ENCODE data around the gene IL36B.

Gene IL36B

DNA sequence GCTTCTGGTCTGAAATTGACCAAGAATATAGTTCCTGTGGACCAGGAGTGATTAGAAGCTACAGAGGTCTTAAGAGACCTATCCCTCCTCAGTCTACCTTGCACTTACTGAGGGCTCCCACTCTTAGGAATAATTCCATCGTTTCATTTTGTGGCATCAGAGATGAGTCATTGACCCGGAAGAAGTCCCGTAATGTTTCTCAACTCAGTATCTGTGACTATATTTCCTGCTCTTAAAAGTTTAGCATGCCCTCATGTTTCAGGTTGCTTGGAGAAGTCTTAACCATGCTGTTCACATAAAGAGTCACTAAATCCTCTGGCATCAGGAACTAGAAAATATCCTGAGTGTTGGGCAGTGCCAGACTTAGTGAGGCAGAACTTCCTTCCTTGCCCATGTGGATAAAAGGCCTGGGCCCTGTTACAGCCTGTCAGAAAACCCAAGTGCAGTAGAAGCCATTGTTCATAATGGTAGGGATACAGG, 47.6 kb downstream of the IL36B start, which contains the start of gene IL36A:
Gene IL36A, plus strand, starts transcription at position 430 of the 480 bp plus-strand sequence. CDS start 413 bp downstream, outside the sequence.
- no peak for DNase-seq

DNA sequence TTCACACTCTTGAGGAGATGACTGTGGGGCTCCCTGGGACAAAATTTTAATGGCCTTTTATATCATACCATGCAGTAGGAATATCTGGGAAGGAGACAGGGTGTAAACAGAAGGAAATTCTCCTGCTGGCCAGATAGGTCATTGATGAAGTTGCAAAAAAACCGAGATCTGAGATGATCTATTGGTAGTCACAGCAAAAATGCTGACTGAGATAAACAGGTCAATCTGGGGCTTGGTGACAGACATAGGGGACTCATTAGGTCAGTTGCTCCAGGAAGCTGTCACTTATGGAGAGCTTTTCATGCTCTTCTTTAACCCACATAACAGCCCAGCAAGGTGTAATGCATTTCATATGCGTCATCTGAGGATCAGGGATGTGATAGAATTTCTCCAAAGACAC, 50.0 kb downstream of the IL36B start:
- no peak for DNase-seq

DNA sequence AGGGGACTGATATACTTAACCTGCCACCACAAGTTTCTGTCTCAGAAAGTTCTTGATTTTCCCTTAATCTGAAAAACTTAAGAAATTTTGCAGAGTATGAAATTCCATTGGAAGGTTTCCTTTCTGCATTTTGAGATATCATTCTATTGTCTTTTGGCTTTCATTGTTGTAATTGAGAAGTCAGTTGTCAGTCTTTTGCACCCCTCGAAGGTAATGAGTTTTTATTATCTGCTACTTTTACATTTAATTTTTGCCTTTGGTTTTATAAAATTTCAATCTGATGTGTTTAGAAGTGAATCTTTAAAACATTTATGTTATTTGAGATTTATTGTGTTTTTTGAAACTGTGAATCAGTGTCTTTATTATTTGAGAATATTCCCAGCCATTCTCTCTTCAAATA, 52.2 kb downstream of the IL36B start:
- DNase-seq, result no peak

DNA sequence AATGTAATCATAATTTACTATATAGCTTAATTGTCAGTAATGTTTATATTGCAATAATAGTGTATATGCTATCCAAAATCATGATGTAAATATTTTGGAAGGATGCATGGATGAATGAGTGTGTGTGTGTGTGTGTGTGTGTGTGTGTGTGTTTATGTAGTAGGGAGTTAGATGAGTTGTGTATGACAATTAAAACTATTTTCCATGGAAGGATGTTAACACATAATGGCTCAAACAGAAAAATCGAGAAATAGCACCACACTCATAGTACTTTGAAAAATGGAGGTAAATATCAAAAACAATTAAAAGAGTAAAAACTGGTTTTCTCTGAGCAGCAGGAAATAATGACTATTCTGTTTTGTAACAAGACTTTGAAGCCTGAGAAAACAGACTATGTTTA, 55.5 kb downstream of the IL36B start:
- DNase-seq, result no peak

DNA sequence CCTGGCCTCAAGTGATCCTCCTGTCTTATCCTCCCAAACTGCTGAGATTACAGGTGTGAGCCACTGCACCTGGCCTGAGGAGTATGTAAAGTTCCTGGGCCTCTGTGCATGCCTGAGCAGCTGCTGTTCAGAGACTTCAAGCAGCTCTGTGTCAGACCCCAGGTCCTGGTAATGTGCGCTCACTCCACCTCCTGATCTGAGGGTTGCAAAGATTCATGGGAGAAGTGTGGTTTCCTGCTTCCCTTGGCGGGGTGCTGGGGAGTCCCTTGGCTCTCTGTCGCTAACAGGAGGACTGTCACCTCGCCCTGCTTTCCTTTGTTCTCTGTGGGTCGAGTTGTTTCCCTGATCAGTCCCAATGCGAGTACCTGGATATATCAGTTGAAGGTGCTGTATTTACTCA, 56.0 kb downstream of the IL36B start:
- no peak for DNase-seq

DNA sequence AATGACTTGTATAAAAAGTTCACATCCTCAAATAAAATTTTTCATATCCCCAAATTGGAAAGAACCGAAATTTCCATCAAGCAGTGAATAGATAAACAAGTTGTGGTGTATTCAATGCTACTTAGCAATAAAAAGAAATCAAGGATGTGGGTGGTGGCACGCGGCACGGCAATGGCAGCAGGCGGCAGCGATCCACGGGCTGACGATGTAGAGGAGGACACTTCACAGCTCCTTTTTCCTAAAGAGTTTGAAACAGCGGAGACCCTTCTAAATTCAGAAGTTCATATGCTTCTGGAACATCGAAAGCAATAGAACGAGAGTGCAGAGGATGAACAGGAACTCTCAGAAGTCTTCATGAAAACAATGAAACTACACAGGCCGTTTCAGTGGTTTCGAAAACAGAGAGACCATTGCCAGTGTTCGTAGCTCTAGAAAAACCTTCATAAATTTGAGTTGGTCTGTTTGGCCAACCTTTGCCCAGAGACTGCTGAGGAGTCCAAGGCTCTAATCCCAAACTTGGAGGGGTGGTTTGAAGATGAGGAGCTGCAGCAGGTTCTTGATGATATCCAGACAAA, 57.2 kb downstream of the IL36B start:
- no peak for DNase-seq

DNA sequence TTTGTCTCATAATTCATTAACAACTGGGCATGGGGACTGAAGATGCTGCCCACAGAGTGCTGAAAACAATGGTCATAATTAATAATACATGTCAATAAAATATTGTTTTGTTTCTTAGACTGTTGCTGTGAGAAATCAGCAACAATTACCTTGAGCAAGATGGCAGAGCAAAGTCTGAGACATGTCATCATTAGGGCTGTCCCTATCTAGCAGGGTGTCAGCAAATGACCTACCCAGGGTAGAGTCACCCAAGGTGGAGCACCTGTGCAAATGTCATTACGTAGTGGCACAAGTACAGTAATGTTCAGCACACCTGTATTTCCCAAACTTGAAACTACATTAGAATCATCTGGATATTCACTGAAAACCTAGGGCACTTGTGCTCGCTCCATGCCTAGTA, 58.0 kb downstream of the IL36B start:
- DNase-seq, result no peak

DNA sequence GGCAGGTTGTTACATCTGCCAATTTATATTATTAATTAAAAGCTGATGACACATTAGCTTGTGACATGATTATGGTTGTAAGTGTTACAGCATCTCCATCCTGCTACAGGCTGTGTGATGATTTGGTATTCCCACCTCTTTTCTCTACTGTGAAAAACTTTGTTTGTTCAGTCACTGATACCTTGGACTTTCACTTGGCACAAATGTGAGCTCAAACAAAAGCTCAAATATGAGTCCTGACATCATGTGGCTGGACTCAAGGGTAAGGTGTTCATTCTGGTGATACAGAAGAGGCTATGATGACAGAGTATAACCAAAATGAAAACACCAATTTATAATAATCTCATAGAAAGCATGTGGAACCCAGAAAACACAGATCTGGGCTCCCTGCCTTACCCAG, 58.8 kb downstream of the IL36B start:
- DNase-seq, result no peak

DNA sequence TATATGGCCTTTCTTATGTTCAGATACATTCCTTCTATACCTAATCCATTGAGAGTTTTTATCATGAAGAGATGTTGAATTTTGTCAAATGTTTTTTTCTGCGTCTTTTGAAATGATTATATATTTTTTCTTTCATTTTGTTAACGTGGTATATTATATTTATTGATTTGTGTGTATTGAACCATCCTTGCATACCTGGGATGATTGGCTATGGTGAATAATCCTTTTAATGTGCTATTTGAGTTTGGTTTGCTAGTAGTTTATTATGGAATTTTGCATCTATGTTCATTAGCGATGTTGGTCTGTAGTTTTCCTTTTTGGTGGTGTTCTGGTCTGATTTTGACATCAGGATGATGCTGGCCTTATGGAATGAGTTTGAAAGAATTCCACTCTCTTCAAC, 63.1 kb downstream of the IL36B start:
- DNase-seq, result no peak

DNA sequence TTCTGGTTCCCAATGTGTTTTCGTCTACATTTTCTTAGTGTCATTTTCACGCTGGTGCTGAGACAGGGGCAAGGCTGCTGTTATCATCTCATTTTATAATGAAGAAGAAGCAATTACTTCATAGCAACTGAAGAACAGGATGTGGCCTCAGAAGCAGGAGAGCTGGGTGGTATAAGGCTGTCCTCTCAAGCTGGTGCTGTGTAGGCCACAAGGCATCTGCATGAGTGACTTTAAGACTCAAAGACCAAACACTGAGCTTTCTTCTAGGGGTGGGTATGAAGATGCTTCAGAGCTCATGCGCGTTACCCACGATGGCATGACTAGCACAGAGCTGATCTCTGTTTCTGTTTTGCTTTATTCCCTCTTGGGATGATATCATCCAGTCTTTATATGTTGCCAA, 67.6 kb downstream of the IL36B start:
- DNase-seq, result no peak

DNA sequence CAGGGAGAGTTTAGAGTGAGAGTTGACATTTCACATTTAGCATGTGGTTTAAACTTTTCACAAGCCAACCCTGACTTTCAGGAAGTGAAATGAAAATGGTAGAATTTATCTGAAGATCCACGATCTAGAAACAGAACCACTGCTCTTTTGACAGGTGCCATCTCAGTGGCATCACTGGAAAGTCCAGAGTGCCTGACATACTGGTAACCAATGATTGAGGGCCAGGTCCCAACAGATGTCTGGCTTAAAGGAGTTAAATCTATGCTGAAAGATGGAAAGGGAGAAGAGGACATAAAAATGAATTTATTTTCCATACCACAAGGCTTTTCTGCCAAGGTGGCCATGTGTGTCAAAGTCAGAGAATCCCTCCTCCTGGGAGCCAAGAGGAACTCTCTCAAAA, 72.1 kb downstream of the IL36B start:
- DNase-seq, result no peak

DNA sequence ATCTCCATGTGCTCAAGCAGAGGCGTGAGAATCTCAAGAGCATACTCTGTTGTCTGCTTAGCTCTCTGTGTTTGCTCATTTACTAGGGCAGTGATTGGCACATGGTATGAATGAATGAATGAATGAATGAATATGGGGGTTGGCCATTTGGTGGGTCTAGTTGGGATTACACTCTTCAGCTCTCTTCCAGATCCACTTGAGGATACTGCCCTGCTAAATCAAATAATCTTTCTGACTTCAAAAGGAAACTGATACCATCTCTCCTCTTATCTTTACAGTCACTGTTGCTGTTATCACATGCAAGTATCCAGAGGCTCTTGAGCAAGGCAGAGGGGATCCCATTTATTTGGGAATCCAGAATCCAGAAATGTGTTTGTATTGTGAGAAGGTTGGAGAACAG, 72.9 kb downstream of the IL36B start:
- no peak for DNase-seq

DNA sequence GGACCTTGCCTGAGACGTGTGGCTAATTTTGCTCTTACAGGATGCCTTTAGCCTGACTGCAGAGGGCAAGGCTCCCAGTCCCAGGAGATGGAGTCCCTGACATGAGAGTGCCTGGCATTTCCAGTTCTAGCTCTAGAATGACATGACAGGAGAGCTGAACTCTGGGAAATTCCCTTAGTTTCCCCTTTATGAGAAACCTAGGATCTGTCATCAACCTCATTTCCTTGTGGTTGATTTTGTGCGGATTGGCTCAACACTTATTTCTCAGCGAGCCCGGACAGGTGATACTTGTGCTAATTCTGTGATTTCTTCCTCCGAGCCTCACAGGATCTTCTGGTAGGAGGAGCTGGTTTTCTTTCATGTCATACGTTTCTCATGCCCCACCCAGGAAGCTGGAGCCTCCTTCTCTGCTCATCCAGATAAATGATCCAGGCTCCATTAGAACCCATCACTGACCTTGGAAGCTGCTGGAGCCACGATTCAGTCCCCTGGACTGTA, 75.1 kb downstream of the IL36B start, which contains the start of gene IL36G:
Gene IL36G, plus strand, starts transcription at position 448 of the 498 bp plus-strand sequence. CDS start 633 bp downstream, outside the sequence.
- no peak for DNase-seq

All from NCI-H748 treated with DMSO at 0.1 percent for 48 hours (cell line).